DOHH2 (cell line): ENCODE measurements around the gene HMGCS1.

Source experiments
- EZH2phosphoT487 ChIP-seq: fragments of 200-600 bp; sonication (generic); IDR thresholded peaks from 2 replicates; pipeline ENCODE4 v1.6.1; 2017; ENCODE audit warnings: borderline replicate concordance, mild to moderate bottlenecking, antibody characterized with exemption, low read length, moderate library complexity, mixed read lengths
- TF ChIP-seq, protein P1 (sequence below): fragments of 200-600 bp; sonication (generic); IDR thresholded peaks from one replicate; pipeline ENCODE4 v1.5.1; 2014; ENCODE audit warnings: antibody characterized with exemption, mild to moderate bottlenecking, low read depth, low read length; ENCODE audit not compliant: poor library complexity, severe bottlenecking

GRCh38 chr5:43275391-43275790, 37.8 kb downstream of the HMGCS1 start:
- TF ChIP-seq, protein P1, sequence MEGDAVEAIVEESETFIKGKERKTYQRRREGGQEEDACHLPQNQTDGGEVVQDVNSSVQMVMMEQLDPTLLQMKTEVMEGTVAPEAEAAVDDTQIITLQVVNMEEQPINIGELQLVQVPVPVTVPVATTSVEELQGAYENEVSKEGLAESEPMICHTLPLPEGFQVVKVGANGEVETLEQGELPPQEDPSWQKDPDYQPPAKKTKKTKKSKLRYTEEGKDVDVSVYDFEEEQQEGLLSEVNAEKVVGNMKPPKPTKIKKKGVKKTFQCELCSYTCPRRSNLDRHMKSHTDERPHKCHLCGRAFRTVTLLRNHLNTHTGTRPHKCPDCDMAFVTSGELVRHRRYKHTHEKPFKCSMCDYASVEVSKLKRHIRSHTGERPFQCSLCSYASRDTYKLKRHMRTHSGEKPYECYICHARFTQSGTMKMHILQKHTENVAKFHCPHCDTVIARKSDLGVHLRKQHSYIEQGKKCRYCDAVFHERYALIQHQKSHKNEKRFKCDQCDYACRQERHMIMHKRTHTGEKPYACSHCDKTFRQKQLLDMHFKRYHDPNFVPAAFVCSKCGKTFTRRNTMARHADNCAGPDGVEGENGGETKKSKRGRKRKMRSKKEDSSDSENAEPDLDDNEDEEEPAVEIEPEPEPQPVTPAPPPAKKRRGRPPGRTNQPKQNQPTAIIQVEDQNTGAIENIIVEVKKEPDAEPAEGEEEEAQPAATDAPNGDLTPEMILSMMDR, result no peak
- TF ChIP-seq EZH2phosphoT487, result no peak
